BLaER1 (cell line): ENCODE data around the gene SDF4.

ENCODE experiments used
- H3K27ac ChIP-seq: shearing (Covaris generic); formaldehyde crosslinking; 2 replicates; pipeline ENCODE4 v1.8.1; 2022
- H3K27me3 ChIP-seq: shearing (Covaris generic); formaldehyde crosslinking; 2 replicates; pipeline ENCODE4 v1.8.1; 2022
- H3K36me3 ChIP-seq: shearing (Covaris generic); formaldehyde crosslinking; 2 replicates; pipeline ENCODE4 v1.8.1; 2022
- H3K4me1 ChIP-seq: shearing (Covaris generic); formaldehyde crosslinking; 2 replicates; pipeline ENCODE4 v1.8.1; 2022
- H3K4me2 ChIP-seq: shearing (Covaris generic); formaldehyde crosslinking; 2 replicates; pipeline ENCODE4 v1.8.1; 2022
- H3K4me3 ChIP-seq: shearing (Covaris generic); formaldehyde crosslinking; 2 replicates; pipeline ENCODE4 v1.8.1; 2022
- H3K9ac ChIP-seq: shearing (Covaris generic); formaldehyde crosslinking; 2 replicates; pipeline ENCODE4 v1.8.1; 2022
- H3K9me3 ChIP-seq: shearing (Covaris generic); formaldehyde crosslinking; 2 replicates; pipeline ENCODE4 v1.8.1; 2022
- H4K20me1 ChIP-seq: shearing (Covaris generic); formaldehyde crosslinking; 2 replicates; pipeline ENCODE4 v1.8.1; 2022
- Cebpa-rat ChIP-seq: shearing (Covaris generic); IDR thresholded peaks from 2 replicates; pipeline ENCODE4 v1.8.1; 2022

Gene SDF4

GRCh38 chr1:1273209-1273511 is 41.4 kb upstream of the SDF4 start:
- no peaks in the 10 kb centered on the region for H3K9me3 ChIP-seq
- H3K9ac ChIP-seq = peak overlapping the region; percentile 98
- H3K36me3 ChIP-seq = peaks cover 42% of the 10 kb centered on the region
- TF ChIP-seq Cebpa-rat = no peak
- peak overlapping the region; percentile 98 for H3K27ac ChIP-seq
- H3K4me2 ChIP-seq = peak overlapping the region; percentile 99
- H4K20me1 ChIP-seq = peaks cover 53% of the 10 kb centered on the region
- no peaks in the 10 kb centered on the region for H3K27me3 ChIP-seq
- H3K4me3 ChIP-seq = peak overlapping the region; percentile 100
- H3K4me1 ChIP-seq = peaks cover 43% of the 10 kb centered on the region

- Histone ChIP-seq H3K4me2 (peak overlapping the region; percentile 99), H3K9ac (peak overlapping the region; percentile 98), H3K4me3 (peak overlapping the region; percentile 100), H3K27me3 (no peaks in the 10 kb centered on the region), H4K20me1 (peaks cover 59% of the 10 kb centered on the region), H3K27ac (peak overlapping the region; percentile 98), H3K4me1 (peaks cover 43% of the 10 kb centered on the region), H3K9me3 (no peaks in the 10 kb centered on the region), H3K36me3 (peaks cover 48% of the 10 kb centered on the region)
- TF ChIP-seq Cebpa-rat = no peak
These were observed 40.8 kb upstream of the SDF4 start for GRCh38 chr1:1272341-1273208.

GRCh38 chr1:1270813-1271212 is 39.0 kb upstream of the SDF4 start:
- peak overlapping the region; percentile 64 for H3K9ac ChIP-seq
- no peaks in the 10 kb centered on the region for H3K9me3 ChIP-seq
- peaks cover 77% of the 10 kb centered on the region for H4K20me1 ChIP-seq
- peaks cover 65% of the 10 kb centered on the region for H3K36me3 ChIP-seq
- H3K4me1 ChIP-seq = peaks cover 39% of the 10 kb centered on the region
- no peak for TF ChIP-seq Cebpa-rat
- H3K27me3 ChIP-seq = no peaks in the 10 kb centered on the region
- H3K27ac ChIP-seq = peak overlapping the region; percentile 44; the same call in 1 of the 2 replicates
- peak overlapping the region; percentile 99 for H3K4me2 ChIP-seq
- H3K4me3 ChIP-seq = no peak overlapping the region

GRCh38 chr1:1268284-1268682 is 36.5 kb upstream of the SDF4 start:
- Histone ChIP-seq H3K27ac (no peak overlapping the region), H4K20me1 (peaks cover 100% of the 10 kb centered on the region), H3K4me3 (no peak overlapping the region), H3K9me3 (no peaks in the 10 kb centered on the region), H3K4me2 (no peak overlapping the region), H3K27me3 (no peaks in the 10 kb centered on the region), H3K36me3 (peaks cover 90% of the 10 kb centered on the region), H3K9ac (no peak overlapping the region), H3K4me1 (peaks cover 30% of the 10 kb centered on the region)
- no peak for TF ChIP-seq Cebpa-rat

- Histone ChIP-seq H3K27me3 (no peaks in the 10 kb centered on the region), H3K9me3 (no peaks in the 10 kb centered on the region), H3K4me1 (peaks cover 34% of the 10 kb centered on the region), H4K20me1 (peaks cover 100% of the 10 kb centered on the region), H3K4me2 (no peak overlapping the region), H3K27ac (no peak overlapping the region), H3K4me3 (no peak overlapping the region), H3K9ac (no peak overlapping the region), H3K36me3 (peaks cover 96% of the 10 kb centered on the region)
- no peak for TF ChIP-seq Cebpa-rat
These were observed 35.9 kb upstream of the SDF4 start for GRCh38 chr1:1267488-1268283.

- Histone ChIP-seq H3K4me2 (no peak overlapping the region), H3K27me3 (no peaks in the 10 kb centered on the region), H3K27ac (no peak overlapping the region), H4K20me1 (peaks cover 100% of the 10 kb centered on the region), H3K9ac (no peak overlapping the region), H3K9me3 (no peaks in the 10 kb centered on the region), H3K4me1 (peaks cover 36% of the 10 kb centered on the region), H3K4me3 (no peak overlapping the region), H3K36me3 (peaks cover 79% of the 10 kb centered on the region)
- no peak for TF ChIP-seq Cebpa-rat
These were observed 33.1 kb upstream of the SDF4 start for GRCh38 chr1:1264868-1265272.

GRCh38 chr1:1264026-1264425 is 32.2 kb upstream of the SDF4 start:
- H3K36me3 ChIP-seq = peaks cover 74% of the 10 kb centered on the region
- H3K27ac ChIP-seq = no peak overlapping the region
- no peak for TF ChIP-seq Cebpa-rat
- H3K4me1 ChIP-seq = peaks cover 44% of the 10 kb centered on the region
- H3K9me3 ChIP-seq = no peaks in the 10 kb centered on the region
- peak overlapping the region; percentile 34; the same call in 1 of the 2 replicates for H3K9ac ChIP-seq
- H3K4me2 ChIP-seq = no peak overlapping the region
- no peak overlapping the region for H3K4me3 ChIP-seq
- H3K27me3 ChIP-seq = no peaks in the 10 kb centered on the region
- H4K20me1 ChIP-seq = peaks cover 98% of the 10 kb centered on the region

GRCh38 chr1:1262758-1263157 is 31.0 kb upstream of the SDF4 start:
- H3K4me2 ChIP-seq = peak overlapping the region; percentile 80
- peaks cover 57% of the 10 kb centered on the region for H3K4me1 ChIP-seq
- no peaks in the 10 kb centered on the region for H3K27me3 ChIP-seq
- H4K20me1 ChIP-seq = peaks cover 95% of the 10 kb centered on the region
- peak overlapping the region; percentile 41 for H3K27ac ChIP-seq
- peaks cover 74% of the 10 kb centered on the region for H3K36me3 ChIP-seq
- no peak overlapping the region for H3K4me3 ChIP-seq
- peak overlapping the region; percentile 60 for H3K9ac ChIP-seq
- no peaks in the 10 kb centered on the region for H3K9me3 ChIP-seq
- peak; percentile 55; the same call in 1 of the 2 replicates for TF ChIP-seq Cebpa-rat

GRCh38 chr1:1262071-1262470 is 30.3 kb upstream of the SDF4 start:
- peaks cover 63% of the 10 kb centered on the region for H3K4me1 ChIP-seq
- H3K4me2 ChIP-seq = peak overlapping the region; percentile 80
- H3K4me3 ChIP-seq = no peak overlapping the region
- no peaks in the 10 kb centered on the region for H3K27me3 ChIP-seq
- H3K27ac ChIP-seq = peak overlapping the region; percentile 41
- TF ChIP-seq Cebpa-rat = no peak
- no peaks in the 10 kb centered on the region; the same call in 1 of the 2 replicates for H3K9me3 ChIP-seq
- peak overlapping the region; percentile 60; the same call in 1 of the 2 replicates for H3K9ac ChIP-seq
- H4K20me1 ChIP-seq = peaks cover 91% of the 10 kb centered on the region
- peaks cover 72% of the 10 kb centered on the region for H3K36me3 ChIP-seq
